Activated CD8-positive, alpha-beta T cell treated with anti-CD3 and anti-CD28 coated beads, Interleukin-2, amount 10 ng/mL, durations not matched to agents 7 days and 5 days (primary cell): ENCODE measurements around the gene ANK2. TPM values are rescaled to one million over a fixed set of nuclear protein-coding genes. Genes with fewer than 3 reads are reported as not detected.

Experiments used
- ATAC-seq: fragments of 150-1000 bp; cut with Tn5 transposase; one replicate; pipeline ENCODE4 v1.10.0; 2021; ENCODE audit warnings: moderate library complexity
- CTCF ChIA-PET: fragments of 350-600 bp; sonication (Branson Sonifier 250); formaldehyde crosslinking; loops from one replicate; lab custom pipeline; 2021; ENCODE audit warnings: antibody characterized with exemption; lab: Charles Lee
- POLR2A ChIA-PET: fragments of 350-600 bp; sonication (Branson Sonifier 250); formaldehyde crosslinking; loops from one replicate; lab custom pipeline; 2021; ENCODE audit warnings: antibody characterized with exemption; lab: Charles Lee
- DNase-seq: peaks from one replicate; pipeline ENCODE4 v3.0.0-alpha.2; 2020
- H3K27ac Mint-ChIP-seq: one replicate; pipeline ENCODE4 v1.8.0; 2021; ENCODE audit warnings: mild to moderate bottlenecking, mixed read lengths
- H3K27me3 Mint-ChIP-seq: one replicate; pipeline ENCODE4 v1.8.0; 2021; ENCODE audit warnings: low read depth, mixed read lengths
- H3K36me3 Mint-ChIP-seq: one replicate; pipeline ENCODE4 v1.8.0; 2021; ENCODE audit warnings: low read depth, mixed read lengths
- H3K4me1 Mint-ChIP-seq: one replicate; pipeline ENCODE4 v1.8.0; 2021; ENCODE audit warnings: low read depth, mixed read lengths
- H3K4me3 Mint-ChIP-seq: one replicate; pipeline ENCODE4 v1.8.0; 2021; ENCODE audit warnings: mild to moderate bottlenecking, mixed read lengths
- H3K9me3 Mint-ChIP-seq: one replicate; pipeline ENCODE4 v1.8.0; 2022; ENCODE audit warnings: mixed read lengths; ENCODE audit not compliant: insufficient read depth
- total RNA-seq, 2 experiments: library from RNA; stranded (reverse); gene quantifications; one replicate each; pipeline ENCODE4 v1.2.3, GENCODE V29; 2021

Gene ANK2
- 1 to 10 TPM in 1 of 2 experiments, under 1 TPM in 1; 0.47 to 1.5 TPM for total RNA-seq

GRCh38 chr4:113049421-113050370 lies at the start of gene ANK2:
ANK2 (plus strand) TSS chr4:113049653; CDS start chr4:113049729, 76 bp downstream.
- Mint-ChIP-seq H3K4me1 (peaks cover 2% of the 10 kb centered on the region), H3K9me3 (no peaks in the 10 kb centered on the region), H3K27ac (no peak within 1 kb of the TSS), H3K27me3 (peaks cover 2% of the 10 kb centered on the region), H3K36me3 (no peaks in the 10 kb centered on the region), H3K4me3 (no peak within 1 kb of the TSS)
- DNase-seq (no peak), ATAC-seq (no peak)
- CTCF ChIA-PET, result no interaction called here
- POLR2A ChIA-PET, result no interaction called here

GRCh38 chr4:113003841-113004240 lies 45.6 kb upstream of the ANK2 start:
- H3K27ac Mint-ChIP-seq, result no peak overlapping the region
- H3K4me3 Mint-ChIP-seq, result no peak overlapping the region
- H3K4me1 Mint-ChIP-seq, result no peaks in the 10 kb centered on the region
- ChIA-PET POLR2A (no interaction called here), CTCF (no interaction called here)
- H3K36me3 Mint-ChIP-seq, result no peaks in the 10 kb centered on the region
- no peaks in the 10 kb centered on the region for H3K9me3 Mint-ChIP-seq
- ATAC-seq (no peak), DNase-seq (no peak)
- no peaks in the 10 kb centered on the region for H3K27me3 Mint-ChIP-seq

- POLR2A ChIA-PET, result no interaction called here
- H3K36me3 Mint-ChIP-seq, result no peaks in the 10 kb centered on the region
Observed at GRCh38 chr4:113004655-113005054, 44.8 kb upstream of the ANK2 start.

GRCh38 chr4:113006632-113007031 lies 42.8 kb upstream of the ANK2 start:
- H3K4me3 Mint-ChIP-seq, result no peak overlapping the region
- H3K9me3 Mint-ChIP-seq, result no peaks in the 10 kb centered on the region
- CTCF ChIA-PET, result no interaction called here
- DNase-seq (no peak), ATAC-seq (no peak)
- no peaks in the 10 kb centered on the region for H3K36me3 Mint-ChIP-seq
- no peak overlapping the region for H3K27ac Mint-ChIP-seq
- no peaks in the 10 kb centered on the region for H3K27me3 Mint-ChIP-seq
- POLR2A ChIA-PET, result no interaction called here
- H3K4me1 Mint-ChIP-seq, result no peaks in the 10 kb centered on the region

More at GRCh38 chr4:113004655-113005054, 44.8 kb upstream of the ANK2 start:
- DNase-seq (no peak), ATAC-seq (no peak)
- Mint-ChIP-seq H3K4me1 (no peaks in the 10 kb centered on the region), H3K27ac (no peak overlapping the region), H3K9me3 (no peaks in the 10 kb centered on the region), H3K27me3 (no peaks in the 10 kb centered on the region), H3K4me3 (no peak overlapping the region)
- CTCF ChIA-PET, result no interaction called here

- Mint-ChIP-seq H3K27ac (no peak overlapping the region), H3K27me3 (no peaks in the 10 kb centered on the region), H3K4me1 (no peaks in the 10 kb centered on the region), H3K36me3 (no peaks in the 10 kb centered on the region), H3K9me3 (no peaks in the 10 kb centered on the region), H3K4me3 (no peak overlapping the region)
- ATAC-seq (no peak), DNase-seq (no peak)
- CTCF ChIA-PET, result no interaction called here
- POLR2A ChIA-PET, result no interaction called here
Observed at GRCh38 chr4:113007151-113007550, 42.3 kb upstream of the ANK2 start.

- H3K27me3 Mint-ChIP-seq, result no peaks in the 10 kb centered on the region
- no peak for DNase-seq
- H3K4me1 Mint-ChIP-seq, result no peaks in the 10 kb centered on the region
- H3K4me3 Mint-ChIP-seq, result no peak overlapping the region
- ChIA-PET POLR2A (no interaction called here), CTCF (no interaction called here)
- H3K27ac Mint-ChIP-seq, result no peak overlapping the region
- H3K9me3 Mint-ChIP-seq, result no peaks in the 10 kb centered on the region
- no peak for ATAC-seq
- H3K36me3 Mint-ChIP-seq, result no peaks in the 10 kb centered on the region
Observed at GRCh38 chr4:113008135-113008534, 41.3 kb upstream of the ANK2 start.

GRCh38 chr4:113008716-113009115 lies 40.7 kb upstream of the ANK2 start:
- ChIA-PET CTCF (no interaction called here), POLR2A (no interaction called here)
- Mint-ChIP-seq H3K36me3 (no peaks in the 10 kb centered on the region), H3K27ac (no peak overlapping the region), H3K4me3 (no peak overlapping the region), H3K9me3 (no peaks in the 10 kb centered on the region), H3K27me3 (no peaks in the 10 kb centered on the region), H3K4me1 (no peaks in the 10 kb centered on the region)
- DNase-seq, result no peak
- ATAC-seq, result no peak

GRCh38 chr4:113009461-113009860 lies 40.0 kb upstream of the ANK2 start:
- H3K4me3 Mint-ChIP-seq, result no peak overlapping the region
- no peak for DNase-seq

GRCh38 chr4:113012122-113012725 lies 37.2 kb upstream of the ANK2 start:
- no peak overlapping the region for H3K27ac Mint-ChIP-seq
- no peak overlapping the region for H3K4me3 Mint-ChIP-seq
- H3K4me1 Mint-ChIP-seq, result no peaks in the 10 kb centered on the region
- no peaks in the 10 kb centered on the region for H3K27me3 Mint-ChIP-seq
- POLR2A ChIA-PET, result no interaction called here
- no peaks in the 10 kb centered on the region for H3K9me3 Mint-ChIP-seq
- ATAC-seq (no peak), DNase-seq (no peak)
- CTCF ChIA-PET, result no interaction called here
- no peaks in the 10 kb centered on the region for H3K36me3 Mint-ChIP-seq

More at GRCh38 chr4:113009461-113009860, 40.0 kb upstream of the ANK2 start:
- H3K27ac Mint-ChIP-seq, result no peak overlapping the region
- ChIA-PET POLR2A (no interaction called here), CTCF (no interaction called here)
- no peaks in the 10 kb centered on the region for H3K4me1 Mint-ChIP-seq
- no peaks in the 10 kb centered on the region for H3K9me3 Mint-ChIP-seq
- H3K36me3 Mint-ChIP-seq, result no peaks in the 10 kb centered on the region
- H3K27me3 Mint-ChIP-seq, result no peaks in the 10 kb centered on the region
- no peak for ATAC-seq

- Mint-ChIP-seq H3K4me3 (no peak overlapping the region), H3K4me1 (no peaks in the 10 kb centered on the region), H3K27me3 (no peaks in the 10 kb centered on the region), H3K27ac (no peak overlapping the region), H3K9me3 (no peaks in the 10 kb centered on the region), H3K36me3 (no peaks in the 10 kb centered on the region)
- ChIA-PET POLR2A (no interaction called here), CTCF (no interaction called here)
- DNase-seq (no peak), ATAC-seq (no peak)
Observed at GRCh38 chr4:113012786-113013185, 36.7 kb upstream of the ANK2 start.

- H3K4me3 Mint-ChIP-seq, result no peak overlapping the region
- POLR2A ChIA-PET, result no interaction called here
- no peaks in the 10 kb centered on the region for H3K9me3 Mint-ChIP-seq
- DNase-seq (no peak), ATAC-seq (no peak)
- H3K27me3 Mint-ChIP-seq, result no peaks in the 10 kb centered on the region
- H3K27ac Mint-ChIP-seq, result no peak overlapping the region
- no peaks in the 10 kb centered on the region for H3K36me3 Mint-ChIP-seq
- CTCF ChIA-PET, result no interaction called here
- no peaks in the 10 kb centered on the region for H3K4me1 Mint-ChIP-seq
Observed at GRCh38 chr4:113013751-113014150, 35.7 kb upstream of the ANK2 start.

- Mint-ChIP-seq H3K27me3 (no peaks in the 10 kb centered on the region), H3K9me3 (no peaks in the 10 kb centered on the region), H3K4me1 (no peaks in the 10 kb centered on the region), H3K4me3 (no peak overlapping the region), H3K27ac (no peak overlapping the region), H3K36me3 (no peaks in the 10 kb centered on the region)
- ChIA-PET POLR2A (no interaction called here), CTCF (no interaction called here)
- DNase-seq (no peak), ATAC-seq (no peak)
Observed at GRCh38 chr4:113016377-113016776, 33.1 kb upstream of the ANK2 start.
